ENCODE measurements around the gene TICAM2. TPM values are rescaled to one million over a fixed set of nuclear protein-coding genes. Genes with fewer than 3 reads are reported as not detected.

TICAM2 gene
- total RNA-seq, 4 donors from 2014 or later = 1.2 to 3.9 (median 1.7) TPM

GRCh38 chr5:115558388-115558956 lies 43.8 kb downstream of the TICAM2 start:
- no peak for TF ChIP-seq CTCF (IDR thresholded peaks at IDR 0.05)
- ATAC-seq (ENCODE audit: low FRiP score) (no peak), DNase-seq (ENCODE audit: low spot score) (no peak)

GRCh38 chr5:115557667-115558387 lies 44.5 kb downstream of the TICAM2 start:
- ATAC-seq (ENCODE audit: low FRiP score) = no peak
- TF ChIP-seq CTCF (IDR thresholded peaks at IDR 0.05) = no peak
- DNase-seq (ENCODE audit: low spot score) = no peak

GRCh38 chr5:115556276-115556675 lies 46.0 kb downstream of the TICAM2 start:
- TF ChIP-seq CTCF (IDR thresholded peaks at IDR 0.05) = no peak
- DNase-seq (ENCODE audit: low spot score) (no peak), ATAC-seq (ENCODE audit: low FRiP score) (no peak)

- no peak for ATAC-seq (ENCODE audit: low FRiP score)
- TF ChIP-seq CTCF (IDR thresholded peaks at IDR 0.05) = no peak
- no peak for DNase-seq (ENCODE audit: low spot score)
Measured at GRCh38 chr5:115555084-115555633, 47.1 kb downstream of the TICAM2 start.

- no peak for DNase-seq (ENCODE audit: low spot score)
- no peak for TF ChIP-seq CTCF (IDR thresholded peaks at IDR 0.05)
Measured at GRCh38 chr5:115553082-115553481, 49.2 kb downstream of the TICAM2 start.

GRCh38 chr5:115551415-115551814 lies 50.9 kb downstream of the TICAM2 start:
- ATAC-seq (ENCODE audit: low FRiP score) = peak; percentile 80
- no peak for TF ChIP-seq CTCF (IDR thresholded peaks at IDR 0.05)
- DNase-seq (ENCODE audit: low spot score) = no peak

More at GRCh38 chr5:115553082-115553481, 49.2 kb downstream of the TICAM2 start:
- ATAC-seq (ENCODE audit: low FRiP score) = no peak

- DNase-seq (ENCODE audit: low spot score) (no peak), ATAC-seq (ENCODE audit: low FRiP score) (no peak)
- TF ChIP-seq CTCF (IDR thresholded peaks at IDR 0.05) = no peak
Measured at GRCh38 chr5:115549154-115549553, 53.1 kb downstream of the TICAM2 start.

Measured in omental fat pad (tissue), 4 donors.